AG04450 (cell line): ENCODE data around the gene AFF3. TPM values are rescaled to one million over a fixed set of nuclear protein-coding genes. Genes with fewer than 3 reads are reported as not detected.

Experiments
- CTCF ChIA-PET: fragments of 300-600, 350-600 bp; formaldehyde crosslinking; extraction: SDS; loops from one replicate; lab custom pipeline; 2022; ENCODE audit warnings: antibody characterized with exemption, inconsistent platforms; lab: Charles Lee
- POLR2A ChIA-PET: fragments of 350-600 bp; formaldehyde crosslinking; extraction: SDS; loops from one replicate; lab custom pipeline; 2021; ENCODE audit warnings: antibody characterized with exemption, inconsistent platforms; lab: Yijun Ruan, JAX
- DNase-seq: peaks from one replicate; pipeline ENCODE4 v3.0.0-alpha.2; 2011; ENCODE audit warnings: low read depth, low spot score
- H3K27ac ChIP-seq: one replicate; pipeline ENCODE4 v1.5.1; 2012; ENCODE audit warnings: low read depth, low read length, control low read depth
- H3K27me3 ChIP-seq: one replicate; pipeline ENCODE4 v1.6.0; 2012; ENCODE audit warnings: low read length; ENCODE audit not compliant: control insufficient read depth, insufficient read depth
- H3K4me3 ChIP-seq: 2 replicates; pipeline ENCODE4 v1.5.1; 2011; ENCODE audit warnings: mild to moderate bottlenecking, low read depth, low read length, control low read depth
- H3K9me3 ChIP-seq: 2 replicates; pipeline ENCODE4 v1.5.1; 2012; ENCODE audit warnings: low read length; ENCODE audit not compliant: control insufficient read depth, insufficient read depth
- polyA plus RNA-seq: library from polyadenylated mRNA; depleted of rRNA; stranded (reverse); fragments of >200 nt; gene quantifications from 2 replicates; pipeline ENCODE4 v1.2.3, GENCODE V29; 2011
- TF ChIP-seq, protein P1 (sequence below): IDR thresholded peaks from 2 replicates; pipeline ENCODE4 v1.5.1; 2011; ENCODE audit warnings: low read depth, low read length, control low read depth, inconsistent platforms

Gene AFF3
- polyA plus RNA-seq, 1 experiment = 17.9 TPM

DNA sequence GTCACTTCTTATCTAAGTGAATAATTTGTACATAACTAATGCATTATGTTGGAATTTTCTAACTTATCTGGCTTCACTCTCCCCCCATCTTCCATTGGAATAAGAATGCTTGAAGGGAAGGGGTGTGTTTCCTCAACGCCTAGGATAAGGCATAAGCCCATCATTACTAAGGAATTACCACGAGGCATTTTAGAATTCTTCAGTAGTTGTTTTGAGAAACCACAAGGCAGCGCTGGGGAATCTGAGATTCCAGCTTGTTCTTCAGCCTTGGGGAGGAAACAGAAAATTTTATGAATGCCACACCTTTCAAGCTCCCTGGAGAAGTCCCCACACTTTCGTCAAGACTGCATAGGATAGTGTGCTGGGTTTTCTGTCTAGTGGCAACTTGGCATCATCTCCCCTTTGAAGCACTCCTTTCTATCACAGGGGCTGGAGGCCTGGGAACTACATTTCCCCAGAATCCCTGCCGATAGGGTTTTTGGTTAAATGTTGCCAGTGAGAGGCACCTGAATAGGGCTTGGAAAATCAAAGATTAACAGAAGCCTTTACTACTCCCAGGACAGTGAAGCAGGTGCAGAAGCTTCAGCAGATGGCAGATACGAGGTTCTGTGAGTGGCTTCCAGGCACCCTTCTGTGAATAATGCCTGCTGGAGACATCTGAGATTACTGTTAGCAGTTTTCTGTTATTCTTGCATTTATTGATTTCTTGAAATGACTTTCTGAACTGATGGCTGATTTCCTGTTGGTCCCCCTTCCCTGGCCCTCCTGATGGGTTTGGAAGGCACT, 459.9 kb downstream of the AFF3 start:
- Histone ChIP-seq H3K4me3 (no peak overlapping the region), H3K9me3 (no peaks in the 10 kb centered on the region), H3K27me3 (no peaks in the 10 kb centered on the region), H3K27ac (no peak overlapping the region)
- DNase-seq = no peak
- TF ChIP-seq, protein P1, sequence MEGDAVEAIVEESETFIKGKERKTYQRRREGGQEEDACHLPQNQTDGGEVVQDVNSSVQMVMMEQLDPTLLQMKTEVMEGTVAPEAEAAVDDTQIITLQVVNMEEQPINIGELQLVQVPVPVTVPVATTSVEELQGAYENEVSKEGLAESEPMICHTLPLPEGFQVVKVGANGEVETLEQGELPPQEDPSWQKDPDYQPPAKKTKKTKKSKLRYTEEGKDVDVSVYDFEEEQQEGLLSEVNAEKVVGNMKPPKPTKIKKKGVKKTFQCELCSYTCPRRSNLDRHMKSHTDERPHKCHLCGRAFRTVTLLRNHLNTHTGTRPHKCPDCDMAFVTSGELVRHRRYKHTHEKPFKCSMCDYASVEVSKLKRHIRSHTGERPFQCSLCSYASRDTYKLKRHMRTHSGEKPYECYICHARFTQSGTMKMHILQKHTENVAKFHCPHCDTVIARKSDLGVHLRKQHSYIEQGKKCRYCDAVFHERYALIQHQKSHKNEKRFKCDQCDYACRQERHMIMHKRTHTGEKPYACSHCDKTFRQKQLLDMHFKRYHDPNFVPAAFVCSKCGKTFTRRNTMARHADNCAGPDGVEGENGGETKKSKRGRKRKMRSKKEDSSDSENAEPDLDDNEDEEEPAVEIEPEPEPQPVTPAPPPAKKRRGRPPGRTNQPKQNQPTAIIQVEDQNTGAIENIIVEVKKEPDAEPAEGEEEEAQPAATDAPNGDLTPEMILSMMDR = no peak
- ChIA-PET POLR2A (no interaction called here), CTCF (interaction anchor here (0.9 to 1.6 kb wide), 2 partner anchors 14 to 123 kb away, joined by 4 read pairs; no protein-coding TSS in a partner anchor)

DNA sequence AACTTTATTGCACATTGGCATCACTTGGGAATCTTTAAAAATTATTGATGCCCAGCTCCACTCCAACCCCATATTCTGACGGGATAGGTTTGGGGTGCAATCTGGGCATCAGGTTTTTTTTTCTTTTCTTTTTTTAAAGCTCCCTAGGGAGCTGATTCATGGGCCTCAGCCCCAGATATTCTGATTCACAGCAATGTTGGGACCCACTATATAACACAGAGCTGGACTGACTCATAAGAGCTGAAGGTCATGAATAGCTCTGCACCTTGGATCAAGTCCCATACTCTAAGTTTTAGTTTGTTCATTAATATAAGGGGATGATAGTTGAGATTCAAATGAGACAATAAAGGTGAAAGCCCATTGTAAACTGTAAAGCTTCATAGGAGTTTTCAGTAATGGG, 461.4 kb downstream of the AFF3 start:
- TF ChIP-seq, protein P1 = no peak
- Histone ChIP-seq H3K4me3 (no peak overlapping the region), H3K27me3 (no peaks in the 10 kb centered on the region), H3K27ac (no peak overlapping the region), H3K9me3 (no peaks in the 10 kb centered on the region)
- ChIA-PET POLR2A (interaction anchor here (0.6 to 1.2 kb wide), 3 partner anchors 17 to 1222 kb away, joined by 3 to 6 read pairs (median 5); no protein-coding TSS in a partner anchor), CTCF (interaction anchor here (1.6 kb wide), 1 partner anchor 15 kb away, joined by 4 read pairs; no protein-coding TSS in a partner anchor)
- DNase-seq = no peak

DNA sequence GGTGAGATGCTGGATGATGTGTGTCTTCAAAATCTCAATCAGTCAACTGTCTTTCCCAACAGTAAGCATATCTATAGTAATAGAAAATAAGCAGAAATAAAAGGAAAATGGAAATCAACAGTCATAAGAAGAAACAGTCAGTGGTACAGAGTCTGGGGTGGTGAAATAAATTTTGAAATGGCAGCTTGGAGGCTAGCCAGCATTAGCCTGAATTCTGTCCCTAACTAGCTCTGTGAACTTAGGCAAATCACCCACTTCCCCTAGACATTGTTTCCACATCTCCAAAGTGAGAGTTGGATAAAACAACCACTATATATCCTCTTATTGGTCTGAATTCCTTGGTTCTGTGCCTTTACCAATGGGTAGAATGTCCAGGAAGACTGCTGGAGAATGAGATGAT, 462.9 kb downstream of the AFF3 start:
- no peaks in the 10 kb centered on the region for H3K9me3 ChIP-seq
- H3K27me3 ChIP-seq = no peaks in the 10 kb centered on the region
- no peak overlapping the region for H3K27ac ChIP-seq
- H3K4me3 ChIP-seq = no peak overlapping the region
- ChIA-PET POLR2A (no interaction called here), CTCF (no interaction called here)
- no peak for DNase-seq
- TF ChIP-seq, protein P1 = no peak

DNA sequence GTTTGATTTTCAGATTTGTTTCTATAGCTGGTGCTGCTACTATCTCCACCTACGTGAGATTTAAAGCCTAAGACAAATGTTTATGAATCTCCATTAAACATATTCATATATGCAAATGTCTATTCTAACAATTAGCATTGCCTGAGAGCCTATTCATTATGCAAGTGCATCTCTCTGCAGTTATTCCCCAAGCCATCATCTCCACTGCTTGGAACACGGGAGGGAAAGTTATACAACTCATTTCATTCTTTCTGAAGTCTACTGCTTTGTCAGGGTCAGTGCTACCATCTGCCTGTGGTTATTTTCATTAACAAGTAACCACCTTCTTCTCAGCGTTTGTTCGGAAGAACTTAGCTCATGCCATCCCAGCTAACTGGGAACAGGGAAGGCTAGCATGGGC, 463.8 kb downstream of the AFF3 start:
- H3K27ac ChIP-seq = no peak overlapping the region
- H3K27me3 ChIP-seq = no peaks in the 10 kb centered on the region
- H3K4me3 ChIP-seq = no peak overlapping the region
- TF ChIP-seq, protein P1 = no peak
- POLR2A ChIA-PET = no interaction called here
- DNase-seq = no peak
- no peaks in the 10 kb centered on the region for H3K9me3 ChIP-seq
- CTCF ChIA-PET = no interaction called here

- H3K27ac ChIP-seq = no peak overlapping the region
- TF ChIP-seq, protein P1 = no peak
- no peaks in the 10 kb centered on the region for H3K9me3 ChIP-seq
- ChIA-PET POLR2A (no interaction called here), CTCF (no interaction called here)
- no peak for DNase-seq
- H3K4me3 ChIP-seq = no peak overlapping the region
- H3K27me3 ChIP-seq = no peaks in the 10 kb centered on the region
Measured at GRCh38 chr2:99677814-99678213, 464.6 kb downstream of the AFF3 start.
